Activated naive CD4-positive, alpha-beta T cell treated with anti-CD3 and anti-CD28 coated beads, Interleukin-2, amount 50 U/mL, for 24 hours (primary cell): Measurements from ENCODE around the gene HHIPL1.

Experiments
- H3K27ac Mint-ChIP-seq: one replicate; pipeline ENCODE4 v1.8.0; 2021; ENCODE audit warnings: mild to moderate bottlenecking, mixed read lengths
- H3K27me3 Mint-ChIP-seq: one replicate; pipeline ENCODE4 v1.8.0; 2021; ENCODE audit warnings: mixed read lengths
- H3K36me3 Mint-ChIP-seq: one replicate; pipeline ENCODE4 v1.8.0; 2021; ENCODE audit warnings: mixed read lengths
- H3K4me1 Mint-ChIP-seq: one replicate; pipeline ENCODE4 v1.8.0; 2021; ENCODE audit warnings: mixed read lengths
- H3K4me3 Mint-ChIP-seq: one replicate; pipeline ENCODE4 v1.8.0; 2021; ENCODE audit warnings: mild to moderate bottlenecking, mixed read lengths
- H3K9me3 Mint-ChIP-seq: one replicate; pipeline ENCODE4 v1.8.0; 2021; ENCODE audit warnings: mixed read lengths

Gene HHIPL1

DNA sequence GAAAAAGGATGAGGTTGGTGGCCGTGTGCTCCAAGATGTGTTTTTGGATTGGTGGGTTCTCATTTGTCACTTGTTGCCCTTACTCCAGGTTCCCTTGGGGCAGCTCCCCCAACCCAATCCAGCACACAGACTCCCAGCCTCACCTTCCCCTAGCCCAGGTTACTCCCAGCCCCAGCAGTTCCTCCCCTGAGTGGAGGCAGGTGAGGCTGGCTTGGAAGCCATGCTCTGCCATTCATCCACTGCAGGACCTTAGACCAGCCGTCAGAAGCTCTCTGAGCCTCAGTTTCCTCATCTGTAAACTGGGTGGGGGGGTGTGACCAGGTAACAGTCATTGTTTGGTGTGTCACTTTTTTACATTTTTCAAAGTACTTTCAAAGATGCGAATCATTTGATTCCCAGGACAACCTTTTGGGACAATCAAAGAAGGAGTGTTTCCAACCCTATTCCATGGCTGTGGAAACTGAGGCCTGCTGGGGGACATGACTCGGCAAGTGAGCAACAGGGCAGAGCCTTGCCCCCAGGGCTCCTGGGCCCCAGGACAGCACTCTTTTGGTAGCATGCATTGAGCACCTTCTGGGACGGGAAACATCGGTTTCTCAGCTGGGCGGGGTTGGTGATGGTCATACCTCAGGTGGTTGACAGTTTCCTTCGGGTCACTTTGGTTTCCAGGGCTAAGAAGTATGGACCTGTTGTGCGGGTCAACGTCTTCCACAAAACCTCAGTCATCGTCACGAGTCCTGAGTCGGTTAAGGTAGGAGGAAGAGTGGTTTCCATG lies 46.4 kb downstream of the HHIPL1 start:
- H3K27me3 Mint-ChIP-seq: peaks cover 16% of the 10 kb centered on the region
- H3K4me1 Mint-ChIP-seq: peaks cover 14% of the 10 kb centered on the region

DNA sequence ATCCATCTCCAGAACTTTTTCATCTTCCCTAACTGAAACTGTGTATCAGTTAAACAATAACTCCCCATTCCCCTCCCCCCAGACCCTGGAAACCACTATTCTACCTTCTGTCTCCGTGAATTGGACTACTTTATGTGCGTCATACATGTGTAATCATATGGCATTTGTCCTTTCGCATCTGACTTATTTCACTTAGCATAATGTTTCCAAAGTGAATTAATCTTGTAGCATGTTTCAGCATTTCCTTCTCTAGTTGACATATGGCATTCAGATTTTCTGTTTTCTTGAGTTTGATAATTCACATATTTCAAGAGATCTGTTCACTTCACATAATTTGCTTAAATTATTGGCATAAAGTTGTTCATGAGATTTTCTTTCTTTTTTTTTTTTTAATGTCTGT lies 49.0 kb downstream of the HHIPL1 start:
- no peaks in the 10 kb centered on the region for H3K36me3 Mint-ChIP-seq
- H3K4me1 Mint-ChIP-seq: peaks cover 1% of the 10 kb centered on the region
- H3K27me3 Mint-ChIP-seq: peaks cover 9% of the 10 kb centered on the region
- H3K27ac Mint-ChIP-seq: no peak overlapping the region
- H3K4me3 Mint-ChIP-seq: no peak overlapping the region
- no peaks in the 10 kb centered on the region for H3K9me3 Mint-ChIP-seq

More for the DNA sequence above, 46.4 kb downstream of the HHIPL1 start:
- H3K4me3 Mint-ChIP-seq: no peak overlapping the region
- no peaks in the 10 kb centered on the region for H3K9me3 Mint-ChIP-seq
- no peak overlapping the region for H3K27ac Mint-ChIP-seq
- no peaks in the 10 kb centered on the region for H3K36me3 Mint-ChIP-seq

DNA sequence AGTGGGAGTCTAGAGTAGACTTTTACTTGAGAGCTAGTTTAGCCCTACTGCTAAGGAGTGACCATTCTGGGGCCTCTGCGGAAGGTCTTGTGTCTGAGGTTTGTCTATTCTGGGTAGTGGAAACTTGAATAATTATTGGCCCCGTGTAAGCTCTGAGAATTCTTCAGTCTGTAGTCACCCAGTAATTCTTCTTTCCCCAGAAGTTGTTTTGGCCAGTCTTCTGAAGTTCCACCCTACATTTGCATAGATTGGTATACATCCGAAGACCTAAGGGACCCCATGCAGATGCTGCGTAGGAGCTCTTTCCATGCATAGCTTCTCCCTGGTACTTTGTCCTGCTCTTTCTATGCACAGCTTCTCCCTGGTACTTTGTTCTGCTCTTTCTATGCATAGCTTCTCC lies 52.0 kb downstream of the HHIPL1 start:
- Mint-ChIP-seq H3K36me3 (no peaks in the 10 kb centered on the region), H3K27me3 (no peaks in the 10 kb centered on the region), H3K4me1 (peaks cover 4% of the 10 kb centered on the region), H3K27ac (no peak overlapping the region), H3K4me3 (no peak overlapping the region), H3K9me3 (peaks cover 1% of the 10 kb centered on the region)

DNA sequence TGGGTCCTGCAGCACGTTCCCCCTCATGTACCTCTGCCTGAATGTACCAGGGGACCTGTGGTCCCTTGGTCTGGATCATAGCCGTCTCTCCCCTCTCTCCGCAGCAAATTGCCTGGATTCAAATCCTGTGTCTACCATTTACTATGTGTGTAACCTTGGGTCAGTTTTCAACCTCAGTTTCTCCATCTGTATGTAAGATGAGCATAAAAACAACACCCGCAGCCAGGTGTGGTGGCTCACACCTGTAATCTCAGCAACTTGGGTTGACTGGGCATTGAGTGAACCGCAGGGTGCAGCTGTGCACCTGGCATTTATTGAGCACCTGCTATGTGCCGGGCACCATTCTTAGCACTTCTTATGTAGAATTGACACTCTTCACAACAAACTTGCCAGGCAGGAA lies 53.3 kb downstream of the HHIPL1 start:
- H3K27me3 Mint-ChIP-seq: peaks cover 3% of the 10 kb centered on the region
- no peak overlapping the region for H3K4me3 Mint-ChIP-seq
- peaks cover 4% of the 10 kb centered on the region for H3K4me1 Mint-ChIP-seq
- peaks cover 2% of the 10 kb centered on the region for H3K36me3 Mint-ChIP-seq
- no peak overlapping the region for H3K27ac Mint-ChIP-seq
- H3K9me3 Mint-ChIP-seq: peaks cover 9% of the 10 kb centered on the region

DNA sequence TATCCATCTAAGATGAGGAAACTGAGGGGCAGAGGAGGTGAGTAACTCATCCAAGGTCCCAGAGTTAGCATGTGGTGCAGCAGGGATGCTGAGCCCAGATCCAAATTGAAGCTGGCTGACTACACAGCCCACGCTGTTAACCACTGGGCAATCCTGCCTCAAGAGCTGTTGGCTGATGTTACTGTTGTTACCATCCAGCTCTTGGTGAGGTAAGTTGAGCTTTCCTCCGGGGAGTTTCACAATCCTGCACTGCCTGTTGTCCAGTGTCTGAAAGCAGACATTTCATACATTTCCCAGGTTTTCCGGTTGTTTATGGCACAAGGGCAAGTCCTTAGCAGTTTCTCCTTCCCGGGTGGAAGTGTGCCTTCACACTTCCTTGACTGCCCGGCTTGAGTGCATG lies 53.7 kb downstream of the HHIPL1 start:
- Mint-ChIP-seq H3K27me3 (peaks cover 6% of the 10 kb centered on the region), H3K27ac (no peak overlapping the region), H3K4me1 (peaks cover 4% of the 10 kb centered on the region), H3K9me3 (peaks cover 14% of the 10 kb centered on the region), H3K36me3 (peaks cover 6% of the 10 kb centered on the region), H3K4me3 (no peak overlapping the region)

DNA sequence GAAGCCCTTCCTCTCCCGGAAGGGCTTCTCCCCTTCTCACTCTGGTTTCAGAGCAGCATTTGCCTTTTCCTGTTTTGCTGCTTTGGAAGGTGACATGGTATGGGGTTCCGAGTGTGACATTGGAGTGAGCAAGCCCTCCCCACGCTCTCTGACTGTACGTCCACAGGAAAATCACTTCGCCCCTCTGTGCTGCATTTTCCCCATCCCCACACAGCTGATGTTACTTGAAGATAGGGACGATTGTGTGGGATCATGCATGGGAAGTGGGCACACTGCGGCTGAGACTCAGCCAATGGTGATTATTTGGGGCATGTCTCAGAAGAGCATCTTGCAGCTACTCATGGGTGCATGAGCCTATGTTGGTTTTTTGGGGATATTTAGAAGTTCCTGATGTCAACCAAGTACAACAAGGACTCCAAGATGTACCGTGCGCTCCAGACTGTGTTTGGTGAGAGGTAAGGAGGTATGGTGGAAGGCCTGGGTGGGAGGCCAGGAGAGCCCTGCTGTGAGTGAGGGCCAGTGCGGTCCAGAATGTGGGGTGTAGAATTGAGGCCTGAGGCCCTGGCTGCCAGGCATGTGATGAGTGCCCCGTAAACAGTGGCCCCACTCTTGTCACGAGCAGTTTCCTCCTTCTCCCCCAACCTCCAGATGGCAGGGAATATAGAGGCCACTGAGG lies 54.3 kb downstream of the HHIPL1 start:
- H3K36me3 Mint-ChIP-seq: peaks cover 7% of the 10 kb centered on the region
- no peak overlapping the region for H3K27ac Mint-ChIP-seq
- H3K4me3 Mint-ChIP-seq: no peak overlapping the region
- peaks cover 6% of the 10 kb centered on the region for H3K27me3 Mint-ChIP-seq
- peaks cover 4% of the 10 kb centered on the region for H3K4me1 Mint-ChIP-seq
- peaks cover 16% of the 10 kb centered on the region for H3K9me3 Mint-ChIP-seq

DNA sequence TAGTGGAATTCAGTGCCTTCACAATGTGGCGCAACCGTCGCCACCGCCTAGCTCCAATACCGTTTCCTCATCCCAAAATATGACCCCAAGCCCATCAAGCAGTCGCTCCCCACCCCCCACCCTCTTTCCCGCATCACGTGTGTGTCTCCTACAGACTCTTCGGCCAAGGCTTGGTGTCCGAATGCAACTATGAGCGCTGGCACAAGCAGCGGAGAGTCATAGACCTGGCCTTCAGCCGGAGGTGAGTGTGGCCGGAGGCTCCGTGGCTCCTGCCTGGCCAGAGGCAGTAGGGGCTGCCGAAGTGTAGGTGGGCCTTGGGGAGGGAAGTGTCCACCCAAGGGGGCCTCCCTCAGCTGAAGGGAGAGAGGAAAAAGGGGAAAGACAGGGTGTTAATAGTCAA lies 54.9 kb downstream of the HHIPL1 start:
- peaks cover 7% of the 10 kb centered on the region for H3K36me3 Mint-ChIP-seq
- peaks cover 9% of the 10 kb centered on the region for H3K27me3 Mint-ChIP-seq
- peaks cover 22% of the 10 kb centered on the region for H3K9me3 Mint-ChIP-seq
- H3K27ac Mint-ChIP-seq: no peak overlapping the region
- H3K4me1 Mint-ChIP-seq: peaks cover 4% of the 10 kb centered on the region
- no peak overlapping the region for H3K4me3 Mint-ChIP-seq

DNA sequence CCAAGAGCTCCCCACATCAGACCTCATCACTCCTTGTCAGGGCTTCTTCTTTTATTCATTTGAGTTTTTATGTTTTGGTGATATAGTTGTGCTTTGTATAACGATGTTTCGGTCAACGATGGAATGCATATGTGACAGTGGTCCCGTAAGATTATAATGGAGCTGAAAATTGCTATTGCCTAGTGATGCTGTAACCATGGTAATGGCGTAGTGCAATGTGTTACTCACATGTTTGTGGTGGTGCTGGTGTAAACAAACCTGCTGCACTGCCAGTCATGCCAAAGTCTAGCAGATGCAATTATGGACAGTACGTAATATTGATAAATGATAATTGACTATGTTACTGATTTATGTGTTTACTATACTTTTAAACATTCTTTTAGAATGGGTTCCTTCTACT lies 55.5 kb downstream of the HHIPL1 start:
- Mint-ChIP-seq H3K36me3 (peaks cover 7% of the 10 kb centered on the region), H3K4me1 (peaks cover 4% of the 10 kb centered on the region), H3K9me3 (peaks cover 22% of the 10 kb centered on the region), H3K4me3 (no peak overlapping the region), H3K27ac (no peak overlapping the region), H3K27me3 (peaks cover 9% of the 10 kb centered on the region)

DNA sequence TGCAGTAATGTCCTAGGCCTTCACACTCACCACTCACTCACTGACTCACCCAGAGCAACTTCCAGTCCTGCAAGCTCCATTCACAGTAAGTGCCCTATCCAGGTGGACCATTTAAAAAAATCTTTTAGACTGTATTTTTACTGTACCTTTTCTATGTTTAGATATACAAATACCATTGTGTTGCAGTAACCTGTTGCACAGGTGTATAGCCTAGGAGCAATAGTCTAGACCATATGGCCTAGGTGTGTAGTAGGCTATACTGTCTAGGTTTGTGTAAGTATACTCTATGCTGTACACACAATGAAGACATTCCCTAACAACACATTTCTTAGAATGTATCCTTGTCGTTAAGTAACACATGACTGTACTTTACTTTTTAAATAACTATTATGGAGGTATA lies 56.3 kb downstream of the HHIPL1 start:
- Mint-ChIP-seq H3K9me3 (peaks cover 22% of the 10 kb centered on the region), H3K27me3 (peaks cover 9% of the 10 kb centered on the region), H3K4me3 (no peak overlapping the region), H3K4me1 (peaks cover 4% of the 10 kb centered on the region), H3K27ac (no peak overlapping the region), H3K36me3 (peaks cover 7% of the 10 kb centered on the region)

DNA sequence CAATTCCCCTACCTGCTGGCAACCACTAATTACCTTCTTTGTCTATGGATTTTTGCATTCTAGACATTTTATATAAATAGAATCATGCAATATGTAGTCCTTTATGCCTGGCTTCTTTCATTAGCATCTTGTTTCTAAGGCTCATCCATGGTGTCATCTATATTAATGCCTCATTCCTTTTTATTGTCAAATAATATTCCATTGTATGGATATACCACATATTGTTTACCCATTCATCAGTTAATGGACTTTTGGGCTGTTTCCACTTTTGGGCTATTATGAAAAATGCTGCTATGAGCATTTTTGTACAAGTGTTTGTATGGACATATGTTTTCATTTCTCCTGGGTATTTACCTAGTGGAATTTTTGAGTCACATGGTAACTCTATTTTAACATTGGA lies 57.2 kb downstream of the HHIPL1 start:
- Mint-ChIP-seq H3K4me1 (peaks cover 4% of the 10 kb centered on the region), H3K36me3 (peaks cover 7% of the 10 kb centered on the region), H3K27ac (no peak overlapping the region), H3K9me3 (peaks cover 22% of the 10 kb centered on the region), H3K4me3 (no peak overlapping the region), H3K27me3 (peaks cover 9% of the 10 kb centered on the region)

DNA sequence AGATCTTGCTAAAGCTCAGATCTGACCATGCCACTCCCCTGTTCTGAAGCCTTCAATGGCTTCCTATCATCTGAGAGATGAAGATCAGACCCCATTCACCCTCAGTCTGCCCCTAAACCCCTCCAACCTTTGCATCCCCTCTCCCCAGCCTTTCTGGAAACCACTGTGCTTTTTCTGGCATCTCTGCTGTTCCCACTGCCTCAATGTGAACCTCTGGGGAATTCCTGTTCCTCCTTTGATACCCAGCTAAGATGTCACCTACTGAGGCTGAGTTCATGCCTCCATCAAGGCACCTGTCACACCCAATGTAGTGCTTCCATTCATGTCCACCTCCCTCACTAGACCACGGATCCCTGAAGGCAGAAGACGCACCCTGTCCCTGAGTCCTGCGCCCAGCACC lies 58.5 kb downstream of the HHIPL1 start:
- peaks cover 22% of the 10 kb centered on the region for H3K9me3 Mint-ChIP-seq
- H3K36me3 Mint-ChIP-seq: peaks cover 7% of the 10 kb centered on the region
- H3K4me1 Mint-ChIP-seq: peaks cover 4% of the 10 kb centered on the region
- H3K4me3 Mint-ChIP-seq: no peak overlapping the region
- peak overlapping the region; percentile 21 for H3K27ac Mint-ChIP-seq
- peaks cover 9% of the 10 kb centered on the region for H3K27me3 Mint-ChIP-seq

DNA sequence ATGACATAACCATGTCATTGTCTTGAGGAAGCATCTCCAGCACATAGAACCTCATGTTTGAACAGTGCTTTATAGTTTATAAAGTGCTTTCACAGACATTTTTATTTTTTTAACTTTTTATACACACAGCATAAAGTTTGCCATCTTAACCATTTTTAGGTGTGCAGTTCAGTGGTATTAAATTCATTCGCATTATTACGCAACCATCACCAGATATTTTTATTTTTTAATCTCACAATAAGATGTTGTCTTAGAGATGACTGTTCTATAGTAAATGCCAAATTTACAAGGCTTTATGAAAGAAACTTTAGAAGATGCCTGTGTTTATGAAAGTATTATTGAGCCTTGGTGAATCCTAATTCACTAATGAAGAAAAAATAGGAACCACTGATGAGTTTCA lies 59.1 kb downstream of the HHIPL1 start:
- H3K4me3 Mint-ChIP-seq: no peak overlapping the region
- no peak overlapping the region for H3K27ac Mint-ChIP-seq
- peaks cover 7% of the 10 kb centered on the region for H3K36me3 Mint-ChIP-seq
- H3K9me3 Mint-ChIP-seq: peaks cover 22% of the 10 kb centered on the region
- peaks cover 12% of the 10 kb centered on the region for H3K27me3 Mint-ChIP-seq
- peaks cover 3% of the 10 kb centered on the region for H3K4me1 Mint-ChIP-seq

DNA sequence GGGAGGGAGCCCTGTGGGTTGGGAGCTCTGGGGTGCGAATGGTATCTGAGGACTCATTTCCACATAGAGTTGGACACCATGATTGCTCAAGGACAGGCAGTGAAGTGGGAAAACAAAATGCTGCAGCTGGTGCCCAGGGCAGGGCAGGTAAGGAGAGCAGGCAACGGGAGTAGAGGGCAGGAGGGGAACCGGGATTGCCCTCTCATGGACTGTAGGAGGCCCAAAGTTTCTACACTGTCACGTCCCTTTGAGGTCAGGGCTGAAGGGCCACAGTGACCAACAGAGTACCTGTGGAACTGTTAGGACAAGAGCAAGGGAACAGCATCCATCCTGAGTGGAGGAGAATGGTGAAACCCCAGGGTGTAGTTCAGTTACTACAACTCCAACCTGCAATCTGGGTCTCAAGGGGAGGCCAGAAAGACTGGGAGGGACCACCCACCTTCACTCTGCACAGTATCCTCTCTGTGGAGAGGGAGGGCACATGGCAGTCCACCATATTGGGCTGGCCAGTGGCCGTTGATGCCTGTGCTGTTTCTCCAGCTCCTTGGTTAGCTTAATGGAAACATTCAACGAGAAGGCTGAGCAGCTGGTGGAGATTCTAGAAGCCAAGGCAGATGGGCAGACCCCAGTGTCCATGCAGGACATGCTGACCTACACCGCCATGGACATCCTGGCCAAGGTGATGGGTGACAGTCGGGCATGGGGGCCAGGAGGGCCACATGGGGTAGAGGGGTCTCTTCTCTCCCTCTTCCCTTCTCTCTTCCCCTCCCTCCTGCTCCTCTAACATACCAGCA lies 61.4 kb downstream of the HHIPL1 start:
- Mint-ChIP-seq H3K27ac (peak overlapping the region; percentile 59), H3K4me3 (no peak overlapping the region), H3K36me3 (peaks cover 7% of the 10 kb centered on the region), H3K27me3 (peaks cover 12% of the 10 kb centered on the region), H3K4me1 (no peaks in the 10 kb centered on the region), H3K9me3 (peaks cover 22% of the 10 kb centered on the region)

DNA sequence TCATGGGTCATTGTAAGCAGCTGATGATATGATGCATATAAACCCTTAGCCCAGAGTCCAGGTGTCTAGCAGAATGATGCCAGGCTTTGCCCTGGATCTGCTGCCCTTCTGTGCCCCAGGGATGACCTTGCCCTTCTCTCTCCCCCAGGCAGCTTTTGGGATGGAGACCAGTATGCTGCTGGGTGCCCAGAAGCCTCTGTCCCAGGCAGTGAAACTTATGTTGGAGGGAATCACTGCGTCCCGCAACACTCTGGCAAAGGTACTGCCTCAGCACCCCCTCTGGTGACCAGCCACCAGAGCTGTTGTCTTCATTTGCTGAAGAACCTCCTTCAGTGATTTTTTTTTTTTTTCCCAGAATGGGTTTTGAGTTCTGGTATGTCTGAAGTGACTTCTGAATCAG lies 62.5 kb downstream of the HHIPL1 start:
- Mint-ChIP-seq H3K4me1 (no peaks in the 10 kb centered on the region), H3K27me3 (peaks cover 12% of the 10 kb centered on the region), H3K36me3 (peaks cover 7% of the 10 kb centered on the region), H3K27ac (no peak overlapping the region), H3K9me3 (peaks cover 20% of the 10 kb centered on the region), H3K4me3 (no peak overlapping the region)

DNA sequence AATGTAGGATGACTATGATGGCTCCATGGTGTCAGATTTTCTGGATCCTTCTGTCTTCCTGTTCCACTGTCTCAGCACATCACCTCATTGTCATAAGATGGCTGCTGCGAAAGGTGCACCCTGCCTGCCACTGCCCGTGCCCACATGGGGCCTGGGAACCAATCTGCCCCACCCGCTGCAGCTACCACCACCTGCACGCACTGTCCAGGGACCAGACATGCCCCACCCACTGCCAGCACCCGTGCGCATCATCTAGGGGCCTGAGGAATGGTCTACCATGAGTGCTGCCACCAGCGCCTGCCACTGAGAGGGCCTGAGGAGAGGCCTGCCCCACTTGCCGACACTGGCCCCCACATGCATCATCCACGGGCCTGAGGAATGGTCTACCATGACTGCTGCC lies 63.0 kb downstream of the HHIPL1 start:
- Mint-ChIP-seq H3K4me1 (no peaks in the 10 kb centered on the region), H3K36me3 (peaks cover 7% of the 10 kb centered on the region), H3K27me3 (peaks cover 13% of the 10 kb centered on the region), H3K4me3 (no peak overlapping the region), H3K27ac (no peak overlapping the region), H3K9me3 (peaks cover 21% of the 10 kb centered on the region)

DNA sequence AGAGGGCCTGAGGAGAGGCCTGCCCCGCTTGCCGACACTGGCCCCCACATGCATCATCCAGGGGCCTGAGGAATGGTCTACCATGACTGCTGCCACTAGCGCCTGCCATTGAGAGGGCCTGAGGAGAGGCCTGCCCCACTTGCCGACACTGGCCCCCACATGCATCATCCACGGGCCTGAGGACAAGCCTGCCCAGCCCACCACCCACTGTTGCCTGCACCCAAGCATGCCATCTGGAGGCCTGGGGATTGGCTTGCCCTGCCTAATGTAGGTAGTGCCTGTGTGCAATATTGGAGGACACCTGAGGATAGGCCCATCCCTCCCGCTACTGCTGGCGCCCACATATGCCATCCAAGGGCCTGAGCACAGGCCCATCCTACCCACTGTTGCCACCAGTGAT lies 63.5 kb downstream of the HHIPL1 start:
- H3K27me3 Mint-ChIP-seq: peaks cover 9% of the 10 kb centered on the region
- H3K9me3 Mint-ChIP-seq: peaks cover 15% of the 10 kb centered on the region
- no peak overlapping the region for H3K4me3 Mint-ChIP-seq
- H3K27ac Mint-ChIP-seq: no peak overlapping the region
- H3K4me1 Mint-ChIP-seq: no peaks in the 10 kb centered on the region
- peaks cover 3% of the 10 kb centered on the region for H3K36me3 Mint-ChIP-seq
